ENCODE data around the gene STING1. TPM values are rescaled to one million over a fixed set of nuclear protein-coding genes. Genes with fewer than 3 reads are reported as not detected.

STING1 gene
- total RNA-seq, 1 donor from 2014 or later: 89.4 TPM

- no peak for DNase-seq (ENCODE audit: low read depth, low spot score)
Measured at GRCh38 chr5:139468421-139468931, 14.1 kb downstream of the STING1 start.

GRCh38 chr5:139462586-139463276, 19.8 kb downstream of the STING1 start, which contains the start of gene ECSCR:
Gene ECSCR, minus strand, starts transcription at chr5:139462743. Its CDS starts 73 bp downstream, at chr5:139462670.
- DNase-seq (ENCODE audit: low read depth, low spot score): peak; percentile 79

GRCh38 chr5:139461698-139462097, 20.9 kb downstream of the STING1 start:
- DNase-seq (ENCODE audit: low read depth, low spot score): peak; percentile 84

GRCh38 chr5:139461176-139461575, 21.4 kb downstream of the STING1 start:
- no peak for DNase-seq (ENCODE audit: low read depth, low spot score)

GRCh38 chr5:139460455-139460854, 22.1 kb downstream of the STING1 start:
- DNase-seq (ENCODE audit: low read depth, low spot score): no peak

GRCh38 chr5:139459451-139459934, 23.1 kb downstream of the STING1 start:
- DNase-seq (ENCODE audit: low read depth, low spot score): no peak

- no peak for DNase-seq (ENCODE audit: low read depth, low spot score)
Measured at GRCh38 chr5:139458580-139459407, 23.8 kb downstream of the STING1 start.

- no peak for DNase-seq (ENCODE audit: low read depth, low spot score)
Measured at GRCh38 chr5:139457653-139458306, 24.8 kb downstream of the STING1 start.

- DNase-seq (ENCODE audit: low read depth, low spot score): no peak
Measured at GRCh38 chr5:139457241-139457640, 25.3 kb downstream of the STING1 start.

- no peak for DNase-seq (ENCODE audit: low read depth, low spot score)
Measured at GRCh38 chr5:139456776-139457175, 25.8 kb downstream of the STING1 start.

GRCh38 chr5:139454568-139455290, 27.8 kb downstream of the STING1 start:
- no peak for DNase-seq (ENCODE audit: low read depth, low spot score)

GRCh38 chr5:139453683-139454567, 28.6 kb downstream of the STING1 start:
- no peak for DNase-seq (ENCODE audit: low read depth, low spot score)

GRCh38 chr5:139451878-139452660, 30.5 kb downstream of the STING1 start:
- DNase-seq (ENCODE audit: low read depth, low spot score): no peak

GRCh38 chr5:139451176-139451575, 31.4 kb downstream of the STING1 start:
- no peak for DNase-seq (ENCODE audit: low read depth, low spot score)

- DNase-seq (ENCODE audit: low read depth, low spot score): no peak
Measured at GRCh38 chr5:139446956-139447779, 35.4 kb downstream of the STING1 start.

- no peak for DNase-seq (ENCODE audit: low read depth, low spot score)
Measured at GRCh38 chr5:139445325-139446170, 37.0 kb downstream of the STING1 start.

GRCh38 chr5:139443831-139444453, 38.6 kb downstream of the STING1 start:
- no peak for DNase-seq (ENCODE audit: low read depth, low spot score)

Data from pulmonary artery endothelial cell (primary cell).